K562 (cell line): ENCODE results near the gene NMT1. TPM values are rescaled to one million over a fixed set of nuclear protein-coding genes. Genes with fewer than 3 reads are reported as not detected.
A peak's percentile ranks its signal among the peaks of the same experiment; 100 is the strongest.

ENCODE experiments used
- ATAC-seq: fragments of 200-7000 bp; cut with Tn5 transposase; 3 replicates; pipeline ENCODE4 v1.9.1; 2020; ENCODE audit warnings: moderate library complexity
- BruUV-seq: library from RNA; stranded (reverse); fragments of 400-500 nt; replicated peaks from 2 replicates; lab custom pipeline; 2021; lab: Mats Ljungman, UMichigan
- CTCF ChIA-PET: fragments of 300-600 bp; formaldehyde crosslinking; extraction: SDS; loops from one replicate; lab custom pipeline; 2021; ENCODE audit warnings: low intra/inter-chr PET ratio; lab: Yijun Ruan, JAX
- POLR2A ChIA-PET: fragments of 300-600, 350-650 bp; sonication (Branson Sonifier 250); formaldehyde crosslinking; extraction: SDS; loops from one replicate; lab custom pipeline; 2021; ENCODE audit warnings: antibody characterized with exemption, inconsistent platforms; lab: Yijun Ruan, JAX
- DNase-seq, 4 experiments: peaks; one replicate each; pipeline versions ENCODE4 v3.0.0 to v3.0.0-alpha.2; 2011 to 2018; ENCODE audit warnings: low spot score in 3 of 4, mixed read lengths in 3 of 4; ENCODE audit errors: extremely low read depth in 1 of 4
- FAIRE-seq: peaks from 2 replicates; lab custom pipeline; 2011; peaks lifted over from hg19 to GRCh38; lab: Jason Lieb, UNC
- H2AFZ ChIP-seq: 2 replicates; pipeline ENCODE4 v1.6.0; 2011; ENCODE audit warnings: low read depth, low read length, control low read depth, inconsistent platforms
- H3K27ac ChIP-seq: fragments of 200-600 bp; 3 replicates; pipeline ENCODE4 v1.8.0; 2011; ENCODE audit warnings: low read depth, mild to moderate bottlenecking, control low read depth, inconsistent platforms, low read length, moderate library complexity, mixed read lengths; ENCODE audit errors: extremely low read depth
- H3K27me3 ChIP-seq, 2 experiments: fragments of 300-600 bp in 1 of 2; 2 replicates in 1 of 2; 3 replicates in 1 of 2; pipeline versions ENCODE4 v1.6.0 to v1.8.0; 2011; ENCODE audit warnings: inconsistent platforms in 2 of 2, low read length in 2 of 2, mild to moderate bottlenecking in 1 of 2, mixed read lengths in 1 of 2, moderate library complexity in 1 of 2; ENCODE audit not compliant: control insufficient read depth in 2 of 2, insufficient read depth in 2 of 2
- H3K36me3 ChIP-seq: fragments of 300-600 bp; 3 replicates; pipeline ENCODE4 v1.8.0; 2011; ENCODE audit warnings: mild to moderate bottlenecking, low read length, inconsistent platforms; ENCODE audit not compliant: control insufficient read depth, insufficient read depth
- H3K4me1 ChIP-seq, 2 experiments: fragments of 200-600 bp in 1 of 2; replicated peaks in 1 of 2; 2 replicates in 1 of 2; 3 replicates in 1 of 2; pipeline versions ENCODE4 v1.5.1 to v1.8.0; 2011; ENCODE audit warnings: inconsistent platforms in 2 of 2, low read length in 2 of 2, mild to moderate bottlenecking in 1 of 2, mixed read lengths in 1 of 2, moderate library complexity in 1 of 2; ENCODE audit not compliant: control insufficient read depth in 2 of 2, insufficient read depth in 2 of 2
- H3K4me2 ChIP-seq: 2 replicates; pipeline ENCODE4 v1.6.1; 2011; ENCODE audit warnings: low read length, control low read depth, inconsistent platforms, mixed read lengths; ENCODE audit not compliant: insufficient read depth
- H3K4me3 ChIP-seq: fragments of 200-600 bp; sonication (generic), shearing (Covaris generic); 2 replicates; pipeline ENCODE4 v1.5.1; 2016; ENCODE audit warnings: control low read depth, inconsistent platforms
- H3K79me2 ChIP-seq: fragments of 200-600 bp; 3 replicates; pipeline ENCODE4 v1.8.0; 2011; ENCODE audit warnings: low read length, inconsistent platforms; ENCODE audit not compliant: control insufficient read depth, insufficient read depth
- H3K9ac ChIP-seq, 2 experiments: 2 replicates each; pipeline versions ENCODE4 v1.6.0 to v1.6.1; 2011; ENCODE audit warnings: low read depth in 2 of 2, low read length in 2 of 2, control low read depth in 1 of 2, inconsistent platforms in 1 of 2, mild to moderate bottlenecking in 1 of 2, mixed read lengths in 1 of 2; ENCODE audit not compliant: insufficient read depth in 1 of 2
- H3K9me1 ChIP-seq: one replicate; pipeline ENCODE4 v1.6.0; 2011; ENCODE audit warnings: inconsistent platforms, mild to moderate bottlenecking, low read length, moderate library complexity; ENCODE audit not compliant: control insufficient read depth, insufficient read depth
- H3K9me3 ChIP-seq: replicated peaks from 2 replicates; pipeline ENCODE4 v1.5.1; 2011; ENCODE audit warnings: low read depth, low read length, inconsistent platforms; ENCODE audit not compliant: control insufficient read depth, insufficient read depth
- H4K20me1 ChIP-seq: replicated peaks from 2 replicates; pipeline ENCODE4 v1.6.1; 2011; ENCODE audit warnings: low read length, inconsistent platforms, mixed read lengths; ENCODE audit not compliant: control insufficient read depth, insufficient read depth
- NR2C1 ChIP-seq, 2 experiments: fragments of 450-650 bp; IDR thresholded peaks; 2 replicates each; pipeline ENCODE4 v1.6.1; 2017; ENCODE audit warnings: mild to moderate bottlenecking in 2 of 2, antibody characterized with exemption in 1 of 2, inconsistent platforms in 1 of 2, missing compliant biosample characterization in 1 of 2, missing genetic modification characterization in 1 of 2
- NR2C2 ChIP-seq, 2 experiments: fragments of 200-800 bp in 1 of 2; sonication (Bioruptor generic) in 1 of 2; sonication (generic) in 1 of 2; formaldehyde crosslinking in 1 of 2; IDR thresholded peaks; 2 replicates each; pipeline versions ENCODE4 v1.6.1 to v1.8.0; 2016 to 2022; ENCODE audit warnings: mild to moderate bottlenecking in 1 of 2, missing compliant biosample characterization in 1 of 2, missing genetic modification characterization in 1 of 2, missing genetic modification reagents in 1 of 2
- ZNF707 ChIP-seq: fragments of 250-450 bp; sonication (Bioruptor Pico); conservative IDR thresholded peaks from 2 replicates; pipeline ENCODE4 v1.8.0; 2022; ENCODE audit warnings: inconsistent platforms, mild to moderate bottlenecking, moderate library complexity
- WGBS: fragments of 100-300 bp; shearing (Covaris generic); methylation state at CpG from one replicate; pipeline ENCODE4 v1.1.6; 2016; ENCODE audit warnings: low coverage, mixed read lengths; ENCODE audit not compliant: insufficient coverage; ENCODE audit errors: missing lambda C conversion rate; 5-methylcytosine and 5-hydroxymethylcytosine counted together
- in situ Hi-C: fragments of 300-500 bp; cut with MboI; formaldehyde crosslinking; loops from 4 replicates; pipeline ENCODE4 v1.15.0; 2018; ENCODE audit warnings: inconsistent platforms, mixed read lengths
- intact Hi-C: fragments of 100-400 bp; cut with micrococcal nuclease; formaldehyde crosslinking; loops from 2 replicates; pipeline ENCODE4 v1.14.2; 2022
- polyA plus RNA-seq, 8 experiments: library from polyadenylated mRNA; depleted of rRNA in 4 of 8; stranded (reverse) in 5 of 8; unstranded in 3 of 8; fragments of >200 nt; fragmentation: Nextera tagmentation in 2 of 8; fragmentation: Illumina TruSeq in 1 of 8; extraction: Ambion mirVana in 2 of 8; extraction: Trizol in 1 of 8; gene quantifications; 2 replicates each; pipeline versions ENCODE4 v1.2.1 to v1.2.3, GENCODE V29; 2011 to 2014; ENCODE audit warnings: inconsistent platforms in 1 of 8, missing spikeins in 1 of 8
- total RNA-seq, 7 experiments: library from RNA; depleted of rRNA in 6 of 7; stranded (reverse); fragments of >200 nt in 6 of 7; fragmentation: Illumina TruSeq in 2 of 7; extraction: Trizol in 2 of 7; gene quantifications; 2 replicates each; pipeline versions ENCODE4 v1.2.1 to v1.2.3, GENCODE V29; 2011 to 2021; ENCODE audit warnings: low replicate concordance in 1 of 7

Gene NMT1
- total and polyA plus RNA-seq, 9 of the 15 experiments (the other 6 are each of a cell fraction or from before 2014, with no cell fraction given): 86.7 to 569 (median 213) TPM

DNA sequence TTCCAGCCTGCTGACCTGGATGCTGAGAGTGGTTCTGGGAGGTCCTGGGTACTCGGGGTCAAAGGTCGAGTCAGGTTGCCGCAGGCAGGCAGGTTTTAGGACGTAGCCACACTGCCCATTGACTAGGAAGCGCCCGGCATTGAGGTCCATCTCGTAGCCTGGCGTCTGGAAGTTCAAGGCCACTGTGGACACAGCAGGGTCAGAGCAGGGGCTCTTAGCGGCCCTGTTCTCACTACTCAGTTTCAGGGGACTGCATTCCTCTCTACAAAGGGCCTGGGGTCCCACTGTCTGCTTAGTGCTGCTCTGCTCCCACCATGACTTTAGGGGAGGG lies 52.3 kb downstream of the NMT1 start:
- Histone ChIP-seq H3K27me3 (no peaks in the 10 kb centered on the region), H3K4me2 (no peak overlapping the region), H2AFZ (no peak overlapping the region), H3K4me1 (peaks cover 0 to 25% of the 10 kb centered on the region in 2 experiments; a peak in 3 of 5 replicates), H3K9me3 (no peaks in the 10 kb centered on the region), H4K20me1 (peaks cover 5% of the 10 kb centered on the region; the same call in 1 of the 2 replicates), H3K4me3 (no peak overlapping the region), H3K27ac (no peak overlapping the region), H3K36me3 (peaks cover 8% of the 10 kb centered on the region; the same call in 1 of the 3 replicates), H3K79me2 (no peaks in the 10 kb centered on the region), H3K9ac (no peak overlapping the region), H3K9me1 (no peaks in the 10 kb centered on the region)
- intact Hi-C loops: no loop called here
- in situ Hi-C loops: no loop called here
- POLR2A ChIA-PET: no interaction called here
- no TSS peak for BruUV-seq
- ATAC-seq: no peak
- TF ChIP-seq NR2C1 (IDR thresholded peaks at IDR 0.05) (no peak), NR2C1 (tag; IDR thresholded peaks at IDR 0.05) (peak; percentile 53), NR2C2 (CRISPR knock-in tag; IDR thresholded peaks at IDR 0.05) (no peak), NR2C2 (tag; IDR thresholded peaks at IDR 0.05) (0 out of 2 replicates have a peak, but pooled peaks have one; percentile 19), ZNF707 (CRISPR knock-in tag) (no peak)
- no peak for DNase-seq
- CTCF ChIA-PET: no interaction called here
- 65% methylated on average over 9 of the region's 9 CpGs for WGBS
- FAIRE-seq: no peak
